Eye (tissue), 1 donor: ENCODE measurements around the gene CHST15.
"Not testable (repeated sequence)": the region's sequence is repeated elsewhere in the genome, so short reads cannot be mapped to it uniquely, and the experiment has no call there.

Source experiments
- DNase-seq: peaks from one replicate; pipeline ENCODE4 v3.0.0-alpha.2; 2015

The CHST15 gene

GRCh38 chr10:124123156-124123555, 29.8 kb upstream of the CHST15 start:
- DNase-seq: no peak

GRCh38 chr10:124122211-124122610, 28.8 kb upstream of the CHST15 start:
- no peak for DNase-seq

GRCh38 chr10:124120410-124121061, 27.1 kb upstream of the CHST15 start:
- no peak for DNase-seq

- DNase-seq: no peak
Observed at GRCh38 chr10:124119946-124120345, 26.5 kb upstream of the CHST15 start.

- no peak for DNase-seq
Observed at GRCh38 chr10:124119216-124119615, 25.8 kb upstream of the CHST15 start.

GRCh38 chr10:124117833-124118232, 24.4 kb upstream of the CHST15 start:
- no peak for DNase-seq

- no peak for DNase-seq
Observed at GRCh38 chr10:124117511-124117785, 24.1 kb upstream of the CHST15 start.

- no peak for DNase-seq
Observed at GRCh38 chr10:124116771-124117510, 23.5 kb upstream of the CHST15 start.

GRCh38 chr10:124114696-124115095, 21.3 kb upstream of the CHST15 start:
- DNase-seq: no peak

GRCh38 chr10:124112891-124113580, 19.6 kb upstream of the CHST15 start:
- no peak for DNase-seq

- DNase-seq: no peak
Observed at GRCh38 chr10:124110882-124111281, 17.5 kb upstream of the CHST15 start.

GRCh38 chr10:124109261-124109660, 15.9 kb upstream of the CHST15 start:
- DNase-seq: no peak

- no peak for DNase-seq
Observed at GRCh38 chr10:124107072-124107471, 13.7 kb upstream of the CHST15 start.

- no peak for DNase-seq
Observed at GRCh38 chr10:124106241-124106879, 13.0 kb upstream of the CHST15 start.

GRCh38 chr10:124105594-124105993, 12.2 kb upstream of the CHST15 start:
- no peak for DNase-seq

- no peak for DNase-seq
Observed at GRCh38 chr10:124105045-124105444, 11.6 kb upstream of the CHST15 start.

- DNase-seq: no peak
Observed at GRCh38 chr10:124104011-124104627, 10.7 kb upstream of the CHST15 start.

GRCh38 chr10:124101351-124101750, 8.0 kb upstream of the CHST15 start:
- no peak for DNase-seq

GRCh38 chr10:124100651-124101050, 7.3 kb upstream of the CHST15 start:
- not testable (repeated sequence) for DNase-seq

GRCh38 chr10:124100124-124100523, 6.7 kb upstream of the CHST15 start:
- DNase-seq: no peak

- no peak for DNase-seq
Observed at GRCh38 chr10:124099604-124100003, 6.2 kb upstream of the CHST15 start.

- no peak for DNase-seq
Observed at GRCh38 chr10:124098575-124098974, 5.2 kb upstream of the CHST15 start.

- DNase-seq: no peak
Observed at GRCh38 chr10:124097883-124098282, 4.5 kb upstream of the CHST15 start.
